GM21367 (cell line): ENCODE data around the gene AJM1.
"Not testable (repeated sequence)": the region's sequence is repeated elsewhere in the genome, so short reads cannot be mapped to it uniquely, and the experiment has no call there.

ENCODE experiments used
- ATAC-seq: cut with Tn5 transposase; IDR thresholded peaks from one replicate; pipeline ENCODE4 v1.9.1; 2021; ENCODE audit not compliant: unreplicated experiment

Gene AJM1

GRCh38 chr9:136829981-136830885, 12.0 kb upstream of the AJM1 start:
- no peak for ATAC-seq

GRCh38 chr9:136831002-136831719, 11.1 kb upstream of the AJM1 start:
- no peak for ATAC-seq

GRCh38 chr9:136831720-136832104, 10.6 kb upstream of the AJM1 start:
- no peak for ATAC-seq

GRCh38 chr9:136832581-136832980, 9.7 kb upstream of the AJM1 start:
- ATAC-seq, result no peak

- ATAC-seq, result not testable (repeated sequence)
These were observed 8.8 kb upstream of the AJM1 start for GRCh38 chr9:136833381-136834048.

- no peak for ATAC-seq
These were observed 6.9 kb upstream of the AJM1 start for GRCh38 chr9:136835162-136835931.

GRCh38 chr9:136835932-136836904, 6.1 kb upstream of the AJM1 start:
- no peak for ATAC-seq

DNA sequence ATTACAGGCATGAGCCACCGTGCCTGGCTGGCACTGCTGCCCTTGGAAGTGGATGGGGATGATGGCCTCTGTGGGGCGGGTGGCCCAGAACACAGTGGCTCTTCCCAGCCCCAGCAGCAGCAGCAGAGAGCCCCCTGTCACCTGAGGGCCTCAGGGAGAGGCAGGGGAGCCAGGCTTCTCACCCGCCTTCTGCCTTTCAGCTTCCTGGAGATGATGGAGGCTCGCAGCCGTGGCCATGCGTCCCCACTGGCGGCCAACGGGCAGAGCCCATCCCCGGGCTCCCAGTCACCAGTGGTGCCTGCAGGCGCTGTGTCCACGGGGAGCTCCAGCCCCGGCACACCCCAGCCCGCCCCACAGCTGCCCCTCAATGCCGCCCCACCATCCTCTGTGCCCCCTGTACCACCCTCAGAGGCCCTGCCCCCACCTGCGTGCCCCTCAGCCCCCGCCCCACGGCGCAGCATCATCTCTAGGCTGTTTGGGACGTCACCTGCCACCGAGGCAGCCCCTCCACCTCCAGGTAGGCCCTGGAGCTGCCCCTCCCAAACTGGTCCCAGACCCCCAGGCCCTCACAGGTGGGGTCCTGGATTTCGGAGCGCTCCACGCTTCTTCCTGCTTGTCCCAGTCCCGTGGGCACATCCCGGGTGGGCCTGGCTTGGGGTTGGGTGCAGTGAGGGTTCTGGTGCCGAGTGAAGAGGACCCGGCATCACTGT, 5.0 kb upstream of the AJM1 start:
- ATAC-seq, result no peak

DNA sequence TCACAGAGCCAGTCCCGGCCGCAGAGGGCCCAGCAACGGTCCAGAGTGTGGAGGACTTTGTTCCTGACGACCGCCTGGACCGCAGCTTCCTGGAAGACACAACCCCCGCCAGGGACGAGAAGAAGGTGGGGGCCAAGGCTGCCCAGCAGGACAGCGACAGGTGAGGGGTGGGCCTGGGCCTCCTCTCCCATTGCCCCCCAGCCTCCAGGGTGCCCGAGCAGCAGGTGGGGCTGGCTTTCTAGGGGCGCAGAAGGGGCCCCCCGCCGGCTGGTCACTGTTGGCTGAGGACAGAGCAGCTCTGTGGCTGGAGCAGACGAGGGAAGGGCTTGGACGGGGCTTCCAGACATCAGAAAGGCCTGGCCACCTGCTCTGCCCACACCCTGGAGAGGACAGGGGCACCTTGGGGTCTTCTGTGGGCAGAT, 4.4 kb upstream of the AJM1 start:
- ATAC-seq, result not testable (repeated sequence)

GRCh38 chr9:136838314-136839228, 3.7 kb upstream of the AJM1 start:
- ATAC-seq, result no peak

- ATAC-seq, result no peak
These were observed 2.8 kb upstream of the AJM1 start for GRCh38 chr9:136839229-136840139.

GRCh38 chr9:136840140-136840876, 2.0 kb upstream of the AJM1 start:
- ATAC-seq, result no peak

GRCh38 chr9:136840877-136841645, 1.2 kb upstream of the AJM1 start:
- ATAC-seq, result no peak

- ATAC-seq, result not testable (repeated sequence)
These were observed 465 bp upstream of the AJM1 start for GRCh38 chr9:136841646-136842379.
